Measurements from ENCODE around the gene SMG6.

DNA sequence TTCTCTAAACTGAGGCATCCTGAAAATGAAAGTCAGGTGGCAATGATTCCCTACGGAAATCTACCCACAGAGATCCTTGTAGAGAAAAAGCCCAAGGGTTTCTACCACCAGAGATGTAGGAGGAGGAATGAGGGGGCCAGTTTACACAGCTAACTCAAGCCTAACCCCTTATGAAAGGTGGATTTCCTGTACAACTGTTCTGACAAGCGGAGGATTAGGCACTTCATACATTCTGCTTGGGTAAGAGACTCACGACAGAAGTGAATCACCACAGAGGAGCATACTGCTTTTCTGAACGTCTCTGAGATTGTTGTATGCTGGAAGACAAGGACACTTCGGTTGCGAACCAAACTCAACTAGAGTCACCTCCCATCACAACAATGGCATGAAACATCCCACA is 72.7 kb downstream of the SMG6 start:
- TF ChIP-seq EZH2 (IDR thresholded peaks at IDR 0.05; ENCODE audit: borderline replicate concordance, insufficient read depth, low read depth, low read length, poor library complexity, severe bottlenecking) = no peak
- TF ChIP-seq, protein P1, sequence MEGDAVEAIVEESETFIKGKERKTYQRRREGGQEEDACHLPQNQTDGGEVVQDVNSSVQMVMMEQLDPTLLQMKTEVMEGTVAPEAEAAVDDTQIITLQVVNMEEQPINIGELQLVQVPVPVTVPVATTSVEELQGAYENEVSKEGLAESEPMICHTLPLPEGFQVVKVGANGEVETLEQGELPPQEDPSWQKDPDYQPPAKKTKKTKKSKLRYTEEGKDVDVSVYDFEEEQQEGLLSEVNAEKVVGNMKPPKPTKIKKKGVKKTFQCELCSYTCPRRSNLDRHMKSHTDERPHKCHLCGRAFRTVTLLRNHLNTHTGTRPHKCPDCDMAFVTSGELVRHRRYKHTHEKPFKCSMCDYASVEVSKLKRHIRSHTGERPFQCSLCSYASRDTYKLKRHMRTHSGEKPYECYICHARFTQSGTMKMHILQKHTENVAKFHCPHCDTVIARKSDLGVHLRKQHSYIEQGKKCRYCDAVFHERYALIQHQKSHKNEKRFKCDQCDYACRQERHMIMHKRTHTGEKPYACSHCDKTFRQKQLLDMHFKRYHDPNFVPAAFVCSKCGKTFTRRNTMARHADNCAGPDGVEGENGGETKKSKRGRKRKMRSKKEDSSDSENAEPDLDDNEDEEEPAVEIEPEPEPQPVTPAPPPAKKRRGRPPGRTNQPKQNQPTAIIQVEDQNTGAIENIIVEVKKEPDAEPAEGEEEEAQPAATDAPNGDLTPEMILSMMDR (IDR thresholded peaks at IDR 0.05) = no peak

Data from B cell (primary cell).